ENCODE measurements around the gene ARMS2.

Gene ARMS2

DNA sequence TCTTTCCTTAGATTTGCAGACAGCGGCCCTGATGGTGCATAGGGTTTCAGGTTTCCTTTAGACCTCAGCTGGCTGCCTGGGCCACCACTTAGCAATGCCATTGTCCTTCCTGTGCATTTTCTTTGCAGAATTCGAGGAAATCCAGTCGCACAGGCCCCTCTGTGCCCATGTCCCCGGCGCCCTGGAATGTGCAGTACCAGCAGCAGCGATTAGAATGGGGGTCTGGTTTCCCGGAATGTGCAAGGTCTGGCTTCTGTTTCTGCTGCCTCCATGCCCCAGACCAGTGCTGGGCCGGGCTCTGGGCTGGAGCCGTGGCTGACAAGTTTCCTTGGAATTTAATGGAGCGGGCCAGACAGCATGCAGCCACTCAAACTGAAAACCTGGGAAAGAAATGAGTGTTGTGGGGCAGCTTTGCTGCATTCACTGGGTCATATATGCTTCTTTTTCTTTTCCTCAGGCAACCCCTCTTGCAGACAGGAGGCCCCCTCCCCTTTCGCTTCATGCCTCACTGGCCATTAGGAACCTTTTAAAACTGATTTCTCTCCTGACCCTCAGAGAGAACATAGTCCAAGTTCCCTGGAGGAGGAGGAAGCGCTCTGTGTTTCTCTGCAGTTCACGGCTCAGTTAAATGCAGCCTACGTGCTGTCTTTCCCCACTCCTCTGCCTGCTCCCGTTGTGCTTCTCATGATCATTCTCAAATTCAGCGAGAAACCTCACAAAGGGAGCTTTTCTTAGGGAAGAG, 21.3 kb downstream of the ARMS2 start:
- Histone ChIP-seq H3K79me2 (ENCODE audit: insufficient read depth, low read length) (no peaks in the 10 kb centered on the region), H3F3A (ENCODE audit: low read depth) (no peaks in the 10 kb centered on the region), H3K4me2 (ENCODE audit: low read depth, low read length, poor library complexity, severe bottlenecking) (no peak overlapping the region), H3K4me3 (ENCODE audit: low read length, poor library complexity, severe bottlenecking) (no peak overlapping the region), H3K36me3 (ENCODE audit: insufficient read depth, low read length) (no peaks in the 10 kb centered on the region), H3K4me1 (ENCODE audit: insufficient read depth, low read length, poor library complexity, severe bottlenecking) (no peaks in the 10 kb centered on the region), H3K9me3 (ENCODE audit: insufficient read depth, low read depth, low read length) (no peaks in the 10 kb centered on the region), H4K20me1 (ENCODE audit: insufficient read depth, low read length, poor library complexity, severe bottlenecking) (no peaks in the 10 kb centered on the region), H3K27me3 (ENCODE audit: insufficient read depth, low read length, poor library complexity, severe bottlenecking) (no peaks in the 10 kb centered on the region), H3K9ac (ENCODE audit: low read depth, low read length, poor library complexity, severe bottlenecking) (no peak overlapping the region), H2AFZ (ENCODE audit: low read length) (no peak overlapping the region), H3K9me2 (replicated peaks; ENCODE audit: low read depth, low read length) (no peaks in the 10 kb centered on the region)
- TF ChIP-seq EZH2phosphoT487 (IDR thresholded peaks at IDR 0.05; ENCODE audit: borderline replicate concordance), result no peak
- TF ChIP-seq, protein P1, sequence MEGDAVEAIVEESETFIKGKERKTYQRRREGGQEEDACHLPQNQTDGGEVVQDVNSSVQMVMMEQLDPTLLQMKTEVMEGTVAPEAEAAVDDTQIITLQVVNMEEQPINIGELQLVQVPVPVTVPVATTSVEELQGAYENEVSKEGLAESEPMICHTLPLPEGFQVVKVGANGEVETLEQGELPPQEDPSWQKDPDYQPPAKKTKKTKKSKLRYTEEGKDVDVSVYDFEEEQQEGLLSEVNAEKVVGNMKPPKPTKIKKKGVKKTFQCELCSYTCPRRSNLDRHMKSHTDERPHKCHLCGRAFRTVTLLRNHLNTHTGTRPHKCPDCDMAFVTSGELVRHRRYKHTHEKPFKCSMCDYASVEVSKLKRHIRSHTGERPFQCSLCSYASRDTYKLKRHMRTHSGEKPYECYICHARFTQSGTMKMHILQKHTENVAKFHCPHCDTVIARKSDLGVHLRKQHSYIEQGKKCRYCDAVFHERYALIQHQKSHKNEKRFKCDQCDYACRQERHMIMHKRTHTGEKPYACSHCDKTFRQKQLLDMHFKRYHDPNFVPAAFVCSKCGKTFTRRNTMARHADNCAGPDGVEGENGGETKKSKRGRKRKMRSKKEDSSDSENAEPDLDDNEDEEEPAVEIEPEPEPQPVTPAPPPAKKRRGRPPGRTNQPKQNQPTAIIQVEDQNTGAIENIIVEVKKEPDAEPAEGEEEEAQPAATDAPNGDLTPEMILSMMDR (conservative IDR thresholded peaks at IDR 0.05; ENCODE audit: low read length), result no peak

DNA sequence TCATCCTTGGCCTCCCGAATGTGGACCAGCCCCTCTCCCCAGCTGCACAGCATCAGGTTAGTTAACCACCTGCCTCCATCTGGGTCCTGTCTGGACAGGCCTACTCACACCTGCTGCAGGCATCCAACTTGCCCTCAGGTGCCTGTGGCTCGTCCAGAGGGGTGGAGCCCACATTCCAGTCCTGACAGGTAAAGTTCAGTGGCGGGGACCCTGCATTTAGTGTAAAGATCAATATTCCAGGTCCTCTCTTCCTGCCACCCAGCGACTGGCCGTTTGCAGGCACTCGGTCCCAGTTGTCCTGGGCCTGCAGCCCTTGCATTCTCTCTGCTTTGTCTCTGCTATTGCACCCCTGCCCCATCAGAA, 21.9 kb downstream of the ARMS2 start:
- no peaks in the 10 kb centered on the region for H3F3A ChIP-seq (ENCODE audit: low read depth)
- H3K27me3 ChIP-seq (ENCODE audit: insufficient read depth, low read length, poor library complexity, severe bottlenecking), result no peaks in the 10 kb centered on the region
- no peak for TF ChIP-seq EZH2phosphoT487 (IDR thresholded peaks at IDR 0.05; ENCODE audit: borderline replicate concordance)
- H3K79me2 ChIP-seq (ENCODE audit: insufficient read depth, low read length), result no peaks in the 10 kb centered on the region
- H3K4me3 ChIP-seq (ENCODE audit: low read length, poor library complexity, severe bottlenecking), result no peak overlapping the region
- no peak overlapping the region for H3K4me2 ChIP-seq (ENCODE audit: low read depth, low read length, poor library complexity, severe bottlenecking)
- H4K20me1 ChIP-seq (ENCODE audit: insufficient read depth, low read length, poor library complexity, severe bottlenecking), result no peaks in the 10 kb centered on the region
- no peak overlapping the region for H3K9ac ChIP-seq (ENCODE audit: low read depth, low read length, poor library complexity, severe bottlenecking)
- H3K4me1 ChIP-seq (ENCODE audit: insufficient read depth, low read length, poor library complexity, severe bottlenecking), result no peaks in the 10 kb centered on the region
- no peaks in the 10 kb centered on the region; the same call in 1 of the 2 replicates for H3K9me3 ChIP-seq (ENCODE audit: insufficient read depth, low read depth, low read length)
- H3K36me3 ChIP-seq (ENCODE audit: insufficient read depth, low read length), result no peaks in the 10 kb centered on the region
- H2AFZ ChIP-seq (ENCODE audit: low read length), result no peak overlapping the region
- H3K9me2 ChIP-seq (replicated peaks; ENCODE audit: low read depth, low read length), result no peaks in the 10 kb centered on the region

DNA sequence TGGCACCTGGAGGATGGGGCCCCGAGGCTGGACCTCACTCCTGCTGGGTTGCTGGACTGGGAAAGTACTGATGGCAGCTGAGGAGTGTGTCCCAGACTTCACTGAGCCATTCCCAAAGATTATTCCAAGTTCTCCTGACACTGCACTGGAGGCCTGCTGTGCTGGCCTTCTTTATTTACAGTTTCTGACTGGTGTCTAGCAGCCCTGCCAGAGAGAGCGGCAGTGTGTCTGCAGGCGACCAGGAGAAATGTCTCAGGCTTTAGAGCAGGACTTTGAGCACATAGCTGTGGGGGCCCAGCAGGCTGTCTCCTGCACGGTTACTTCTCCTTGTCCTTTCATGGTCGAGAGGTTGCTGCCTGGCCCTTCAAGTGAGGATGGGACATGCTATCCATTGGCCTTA, 23.0 kb downstream of the ARMS2 start:
- Histone ChIP-seq H3K4me2 (ENCODE audit: low read depth, low read length, poor library complexity, severe bottlenecking) (no peak overlapping the region), H3K9ac (ENCODE audit: low read depth, low read length, poor library complexity, severe bottlenecking) (no peak overlapping the region), H3K79me2 (ENCODE audit: insufficient read depth, low read length) (no peaks in the 10 kb centered on the region), H3K36me3 (ENCODE audit: insufficient read depth, low read length) (no peaks in the 10 kb centered on the region), H3F3A (ENCODE audit: low read depth) (no peaks in the 10 kb centered on the region), H3K27me3 (ENCODE audit: insufficient read depth, low read length, poor library complexity, severe bottlenecking) (no peaks in the 10 kb centered on the region), H3K9me2 (replicated peaks; ENCODE audit: low read depth, low read length) (no peaks in the 10 kb centered on the region), H3K9me3 (ENCODE audit: insufficient read depth, low read depth, low read length) (peaks cover 2% of the 10 kb centered on the region; the same call in 1 of the 2 replicates), H2AFZ (ENCODE audit: low read length) (no peak overlapping the region), H4K20me1 (ENCODE audit: insufficient read depth, low read length, poor library complexity, severe bottlenecking) (no peaks in the 10 kb centered on the region), H3K4me1 (ENCODE audit: insufficient read depth, low read length, poor library complexity, severe bottlenecking) (no peaks in the 10 kb centered on the region), H3K4me3 (ENCODE audit: low read length, poor library complexity, severe bottlenecking) (no peak overlapping the region)
- no peak for TF ChIP-seq EZH2phosphoT487 (IDR thresholded peaks at IDR 0.05; ENCODE audit: borderline replicate concordance)
- TF ChIP-seq, protein P1 (conservative IDR thresholded peaks at IDR 0.05; ENCODE audit: low read length), result no peak

DNA sequence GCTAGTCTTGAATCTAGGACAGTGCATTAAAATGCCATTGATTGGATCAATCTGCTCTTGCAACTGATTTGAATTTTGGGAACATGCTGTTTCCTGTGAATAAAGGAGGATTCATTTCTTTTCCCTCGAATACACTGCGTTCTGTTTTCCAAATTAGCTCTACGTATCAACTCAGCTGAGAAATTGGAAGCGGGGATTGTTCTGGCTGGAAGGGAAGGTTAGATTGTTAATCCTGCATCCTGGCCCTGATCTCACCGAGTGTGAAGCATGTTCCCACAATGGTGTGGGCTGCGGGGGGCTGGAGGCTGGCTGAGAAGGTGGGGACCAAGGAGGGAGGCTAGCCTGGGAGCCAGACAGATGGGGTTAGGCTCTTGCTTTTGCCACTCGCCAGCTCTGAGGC, 24.5 kb downstream of the ARMS2 start:
- H3K9me2 ChIP-seq (replicated peaks; ENCODE audit: low read depth, low read length), result no peaks in the 10 kb centered on the region
- H3K4me2 ChIP-seq (ENCODE audit: low read depth, low read length, poor library complexity, severe bottlenecking), result no peak overlapping the region
- no peaks in the 10 kb centered on the region for H3K79me2 ChIP-seq (ENCODE audit: insufficient read depth, low read length)
- H4K20me1 ChIP-seq (ENCODE audit: insufficient read depth, low read length, poor library complexity, severe bottlenecking), result no peaks in the 10 kb centered on the region
- no peaks in the 10 kb centered on the region for H3K27me3 ChIP-seq (ENCODE audit: insufficient read depth, low read length, poor library complexity, severe bottlenecking)
- H3K4me1 ChIP-seq (ENCODE audit: insufficient read depth, low read length, poor library complexity, severe bottlenecking), result no peaks in the 10 kb centered on the region
- no peaks in the 10 kb centered on the region for H3F3A ChIP-seq (ENCODE audit: low read depth)
- H3K36me3 ChIP-seq (ENCODE audit: insufficient read depth, low read length), result no peaks in the 10 kb centered on the region
- no peak overlapping the region for H3K9ac ChIP-seq (ENCODE audit: low read depth, low read length, poor library complexity, severe bottlenecking)
- H3K4me3 ChIP-seq (ENCODE audit: low read length, poor library complexity, severe bottlenecking), result no peak overlapping the region
- H3K9me3 ChIP-seq (ENCODE audit: insufficient read depth, low read depth, low read length), result peaks cover 2% of the 10 kb centered on the region; the same call in 1 of the 2 replicates
- TF ChIP-seq, protein P1 (conservative IDR thresholded peaks at IDR 0.05; ENCODE audit: low read length), result no peak
- no peak for TF ChIP-seq EZH2phosphoT487 (IDR thresholded peaks at IDR 0.05; ENCODE audit: borderline replicate concordance)
- H2AFZ ChIP-seq (ENCODE audit: low read length), result no peak overlapping the region
